HG02571 (cell line): ENCODE data around the gene SLC41A1.

ENCODE experiments used
- ATAC-seq: cut with Tn5 transposase; IDR thresholded peaks from one replicate; pipeline ENCODE4 v1.9.1; 2021; ENCODE audit warnings: mild to moderate bottlenecking, moderate library complexity; ENCODE audit not compliant: unreplicated experiment

SLC41A1 gene

DNA sequence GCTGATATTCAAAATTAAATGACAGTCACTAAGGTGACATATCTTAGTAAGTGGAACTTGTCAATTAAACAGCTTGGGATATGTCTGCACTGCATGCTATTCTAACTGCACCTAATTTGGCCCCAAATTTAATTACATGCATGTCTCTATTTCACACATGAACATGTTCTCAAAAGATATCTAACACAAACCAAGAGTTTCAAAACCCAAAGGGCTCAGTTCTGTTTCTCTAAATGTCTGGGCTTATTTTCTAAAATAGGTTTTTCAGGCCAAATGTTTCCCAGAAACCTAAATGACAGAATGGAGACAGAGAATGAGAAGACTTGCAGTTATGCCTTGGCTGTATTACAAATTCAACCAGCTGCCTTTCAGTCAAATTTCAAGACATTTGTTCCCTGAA, 49.0 kb downstream of the SLC41A1 start:
- no peak for ATAC-seq

DNA sequence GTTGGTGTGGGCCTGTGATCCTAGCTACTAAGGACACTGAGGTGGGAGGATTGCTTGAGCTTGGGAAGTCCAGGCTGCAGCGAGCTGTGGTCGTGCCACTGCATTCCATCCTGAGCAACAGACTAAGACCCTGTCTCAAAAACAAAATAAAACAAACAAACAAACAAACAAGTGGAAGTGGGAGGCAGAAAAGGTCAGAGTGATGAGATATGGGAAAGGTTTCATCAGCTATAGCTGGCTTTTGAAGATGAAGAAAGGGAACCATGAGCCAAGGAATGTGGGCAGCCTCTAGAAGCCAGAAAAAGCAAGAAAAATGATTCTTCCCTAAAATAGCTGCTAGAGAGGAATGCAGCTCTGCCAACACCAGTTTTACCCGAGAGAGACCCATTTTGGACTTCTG, 52.4 kb downstream of the SLC41A1 start:
- no peak for ATAC-seq

DNA sequence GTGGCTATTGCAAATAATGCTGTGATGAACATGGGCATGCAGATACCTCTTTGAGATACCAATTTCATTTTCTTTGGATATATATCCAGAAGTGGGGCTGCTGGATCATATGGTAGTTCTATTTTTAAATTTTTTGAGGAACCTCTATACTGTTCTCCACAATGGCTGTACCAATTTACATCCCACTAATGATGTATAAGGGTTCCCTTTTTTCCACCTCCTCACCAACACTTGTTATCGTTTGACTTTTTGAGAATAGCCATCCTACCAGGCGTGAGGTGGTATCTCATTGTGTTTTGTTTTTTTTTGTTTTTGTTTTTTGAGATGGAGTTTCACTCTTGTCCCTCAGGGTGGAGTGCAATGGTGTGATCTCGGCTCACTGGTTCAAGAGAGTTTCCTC, 56.4 kb downstream of the SLC41A1 start:
- no peak for ATAC-seq

DNA sequence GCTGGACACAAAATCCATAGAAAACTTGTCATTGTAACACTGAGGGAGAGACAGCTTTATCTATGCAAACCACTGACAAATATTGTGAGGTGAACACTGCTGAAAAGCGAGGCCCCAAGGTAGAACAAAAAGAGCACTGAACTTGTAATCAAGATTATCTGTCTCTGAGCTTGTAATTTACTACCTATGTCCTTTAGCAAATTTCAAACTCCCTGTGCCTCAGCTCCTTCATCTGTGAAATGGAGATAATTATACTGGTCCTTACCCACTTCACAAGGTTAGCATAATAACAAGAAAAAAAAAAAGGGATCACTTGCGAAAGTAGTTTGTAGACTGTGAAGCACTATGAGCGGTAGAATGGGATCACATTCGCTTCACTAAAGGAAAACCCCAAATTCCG, 58.1 kb downstream of the SLC41A1 start:
- no peak for ATAC-seq

DNA sequence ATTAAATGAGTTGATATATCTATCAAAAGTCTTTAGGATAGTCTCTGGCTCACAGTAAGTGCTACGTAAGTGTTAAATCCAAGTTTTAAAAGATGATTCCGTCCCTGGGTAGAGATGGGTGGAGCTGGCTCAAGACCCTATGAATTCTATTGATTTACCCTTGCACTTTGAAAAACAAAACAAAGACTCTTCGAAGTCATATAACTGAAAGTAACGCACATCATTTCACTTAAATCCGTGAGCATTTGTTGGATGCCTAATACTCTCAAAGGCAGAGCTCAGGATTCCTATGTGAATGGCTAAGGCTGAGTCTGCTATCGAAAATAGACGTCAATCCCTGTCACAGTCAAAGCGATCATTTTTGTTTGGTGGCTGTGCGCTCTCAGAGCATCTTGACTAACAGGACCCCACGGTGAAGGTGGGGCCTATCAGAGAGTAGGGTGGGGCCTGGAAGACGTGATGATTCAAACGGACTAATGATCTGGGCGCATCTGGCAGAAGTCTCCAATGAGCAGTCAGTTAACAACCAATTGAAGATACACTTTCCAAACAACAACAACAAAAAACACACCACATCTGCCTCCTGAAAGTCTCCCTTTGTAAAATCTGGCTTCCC, 61.9 kb downstream of the SLC41A1 start:
- no peak for ATAC-seq

DNA sequence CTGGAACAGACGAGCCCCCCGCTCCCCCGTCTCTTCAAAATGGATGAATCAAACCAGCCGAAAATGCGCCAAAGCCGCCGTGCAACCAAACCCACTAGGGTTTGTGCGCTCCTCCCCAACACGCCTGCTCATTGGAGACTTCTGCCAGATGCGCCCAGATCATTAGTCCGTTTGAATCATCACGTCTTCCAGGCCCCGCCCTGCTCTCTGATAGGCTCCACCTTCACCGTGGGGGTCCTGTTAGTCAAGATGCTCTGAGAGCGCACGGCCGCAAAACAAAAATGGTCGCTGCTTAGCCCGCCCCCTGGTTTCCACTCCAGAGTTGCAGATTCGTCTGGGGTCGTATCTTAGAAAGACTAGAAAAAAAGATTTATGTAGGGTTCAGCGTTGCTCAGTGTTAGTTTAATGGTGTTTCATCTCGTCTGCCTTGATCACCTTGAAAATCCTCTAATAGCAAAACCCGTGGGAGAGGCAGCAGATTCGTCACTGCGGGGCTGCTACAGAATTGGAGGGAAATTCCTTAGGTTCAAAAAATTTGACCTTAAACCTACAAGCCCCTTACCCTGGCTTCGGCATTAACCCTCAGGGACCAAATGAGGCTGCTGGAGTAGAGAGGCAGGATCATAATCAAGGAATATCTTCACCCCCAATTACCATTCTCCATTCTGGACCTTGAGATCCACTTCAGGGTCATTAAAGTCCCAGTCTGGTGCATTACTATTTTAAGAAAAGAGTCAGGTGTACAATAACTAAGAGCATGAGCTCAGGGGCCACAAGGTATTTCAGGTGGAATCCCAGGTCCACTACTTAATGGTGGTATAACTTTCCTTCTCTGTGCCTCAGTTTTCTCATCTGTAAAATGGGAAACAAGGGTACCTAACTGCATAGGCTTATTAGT, 62.6 kb downstream of the SLC41A1 start, which contains the start of gene NUCKS1:
TSS of gene NUCKS1 (minus strand) at position 45 of the 898 bp plus-strand sequence. CDS start 209 bp downstream, outside the sequence.
- ATAC-seq: peak; percentile 80

DNA sequence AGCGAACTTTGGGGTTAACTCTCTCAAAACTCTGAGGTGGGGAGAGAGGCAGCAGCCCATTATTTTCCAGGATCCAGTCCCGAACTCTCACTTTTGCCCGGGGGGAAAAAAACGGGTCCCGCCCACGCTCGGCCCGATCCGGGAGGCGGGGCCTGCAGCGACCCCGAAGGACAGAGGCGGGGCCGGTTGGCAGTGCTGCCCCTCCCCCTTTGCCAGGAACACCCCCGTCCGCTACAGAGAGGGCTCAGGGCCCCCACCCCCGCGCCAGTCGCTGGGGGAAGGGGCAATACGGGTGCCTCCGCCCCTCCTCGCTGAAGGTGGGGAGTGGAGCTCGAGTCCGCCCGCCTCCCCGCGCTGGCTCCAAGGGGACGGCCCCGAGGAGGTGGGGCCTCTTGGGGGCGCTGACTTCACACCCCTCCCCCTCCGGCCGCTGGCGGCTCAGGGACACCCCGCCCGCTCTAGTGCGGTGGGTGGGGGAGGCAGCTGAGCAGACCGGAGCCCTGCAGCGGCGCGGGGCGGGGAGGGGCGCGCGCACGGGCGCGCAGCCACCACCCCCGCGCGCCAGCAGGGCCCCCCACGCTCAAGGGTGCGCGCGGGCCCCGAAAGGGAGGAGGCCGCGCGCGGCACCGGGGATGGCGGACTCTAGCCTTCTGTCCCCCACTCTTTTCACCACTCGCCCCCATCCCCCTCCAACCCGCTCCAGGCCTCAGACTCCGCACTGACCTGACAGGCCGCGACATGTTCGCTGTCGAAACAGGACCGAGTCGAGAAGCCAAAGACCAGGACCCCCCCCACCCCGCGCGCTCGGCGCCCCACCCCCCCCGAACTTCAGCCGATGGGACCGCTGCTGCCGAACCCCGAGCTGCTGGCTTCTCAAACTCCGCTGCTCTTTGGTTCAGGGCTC, 63.5 kb downstream of the SLC41A1 start:
- ATAC-seq: peak; percentile 68

DNA sequence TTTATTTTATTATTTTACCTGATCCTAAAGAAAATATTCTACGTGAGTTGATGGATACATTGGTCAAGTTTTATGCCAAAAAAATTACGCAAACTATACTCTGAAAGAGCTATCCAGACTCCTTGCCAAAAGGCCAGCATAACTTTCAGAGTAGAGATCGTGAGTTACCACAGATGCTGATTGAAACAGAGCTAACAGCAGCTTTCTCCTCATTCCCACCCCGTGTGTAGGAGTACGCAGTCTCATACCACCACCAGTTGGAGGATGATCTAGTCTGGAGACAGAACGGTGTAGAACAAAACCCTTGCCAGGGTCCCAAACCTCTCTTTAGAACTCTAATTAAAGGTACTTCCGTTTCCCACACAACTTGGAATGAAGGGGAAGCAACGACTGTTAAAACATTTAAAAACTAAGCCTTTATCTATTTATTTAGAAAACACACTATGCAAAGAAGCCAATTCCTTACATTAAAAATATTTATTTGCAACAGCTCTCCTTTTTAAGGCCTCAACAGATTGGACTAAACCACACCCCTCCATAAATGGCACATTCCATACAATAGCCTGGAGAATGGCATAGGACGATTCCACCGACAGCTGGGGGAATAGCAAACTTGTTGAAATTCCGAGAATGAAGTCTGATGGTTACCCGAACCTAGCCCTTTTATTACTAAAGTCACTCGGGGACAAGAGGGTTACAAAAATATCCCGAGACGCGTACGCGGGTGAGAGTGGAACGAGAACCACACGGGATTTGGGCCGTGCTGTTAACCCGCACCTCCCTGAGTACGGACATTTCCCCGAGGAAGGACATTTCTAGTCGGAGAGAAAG, 64.4 kb downstream of the SLC41A1 start:
- peak; percentile 10 for ATAC-seq

DNA sequence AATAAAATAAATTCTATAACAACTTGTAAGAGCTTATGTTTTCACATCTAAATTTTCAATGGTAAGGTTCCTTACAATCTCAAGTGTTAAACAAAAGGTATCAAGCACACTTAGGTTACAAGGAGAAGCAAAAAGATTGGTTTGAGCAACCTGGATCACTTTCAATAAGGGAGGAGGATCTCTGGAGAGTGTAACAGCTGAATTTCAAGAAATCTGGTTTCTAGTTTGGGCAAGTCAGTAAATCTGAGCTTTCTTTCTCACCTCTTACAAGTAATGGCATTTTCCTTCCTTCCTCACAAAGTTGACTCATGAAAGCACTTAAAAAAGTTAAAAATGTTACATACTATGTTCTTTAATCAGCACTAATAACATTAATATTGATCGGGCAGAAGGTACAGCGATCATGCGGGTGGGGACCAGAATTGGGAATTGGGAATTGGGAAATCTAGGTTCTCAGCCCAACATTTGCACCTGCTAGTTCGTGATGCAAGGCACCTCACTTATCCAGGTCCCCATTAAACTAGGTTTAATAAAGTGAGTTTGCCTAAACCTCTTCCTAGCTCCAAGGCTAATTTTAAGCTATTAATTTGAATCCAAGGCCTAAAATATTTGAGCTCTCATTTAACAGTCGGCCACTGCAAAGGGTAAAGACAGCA, 66.1 kb downstream of the SLC41A1 start:
- no peak for ATAC-seq

DNA sequence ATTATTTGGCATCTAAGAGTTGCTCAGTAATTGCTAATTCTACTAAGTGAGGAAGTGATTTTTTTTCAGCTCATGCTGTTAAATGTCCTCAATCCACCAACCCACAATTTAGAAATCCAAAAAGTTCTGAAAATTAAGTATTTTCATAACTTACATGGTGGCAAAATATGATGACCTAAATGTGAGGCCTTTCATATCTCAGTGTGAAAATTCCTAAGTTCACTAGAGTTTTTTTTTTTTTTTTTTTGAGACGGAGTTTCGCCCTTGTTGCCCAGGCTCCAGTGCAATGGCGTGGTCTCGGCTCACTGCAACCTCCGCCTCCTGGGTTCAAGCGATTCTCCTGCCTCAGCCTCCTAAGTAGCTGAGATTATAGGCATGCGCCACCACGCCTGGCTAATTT, 68.6 kb downstream of the SLC41A1 start:
- no peak for ATAC-seq

DNA sequence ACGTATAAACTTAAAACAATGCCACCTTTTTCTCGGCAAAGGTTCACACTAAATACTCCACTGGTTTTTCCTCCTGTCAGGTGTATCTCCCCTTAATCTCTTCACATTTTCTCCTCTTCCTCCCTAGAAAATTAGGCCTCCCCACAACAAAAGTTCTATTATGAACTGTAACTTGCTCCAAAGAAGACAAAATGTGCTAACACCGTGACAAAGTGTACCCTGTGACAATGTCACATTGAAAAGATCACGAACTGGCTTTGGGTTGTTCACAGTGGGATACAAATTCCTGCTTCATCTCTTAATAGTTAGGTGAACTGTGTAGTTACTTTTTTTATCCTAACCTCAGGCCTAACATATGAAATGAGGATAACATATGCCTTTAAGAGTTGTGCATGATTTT, 69.0 kb downstream of the SLC41A1 start:
- no peak for ATAC-seq

DNA sequence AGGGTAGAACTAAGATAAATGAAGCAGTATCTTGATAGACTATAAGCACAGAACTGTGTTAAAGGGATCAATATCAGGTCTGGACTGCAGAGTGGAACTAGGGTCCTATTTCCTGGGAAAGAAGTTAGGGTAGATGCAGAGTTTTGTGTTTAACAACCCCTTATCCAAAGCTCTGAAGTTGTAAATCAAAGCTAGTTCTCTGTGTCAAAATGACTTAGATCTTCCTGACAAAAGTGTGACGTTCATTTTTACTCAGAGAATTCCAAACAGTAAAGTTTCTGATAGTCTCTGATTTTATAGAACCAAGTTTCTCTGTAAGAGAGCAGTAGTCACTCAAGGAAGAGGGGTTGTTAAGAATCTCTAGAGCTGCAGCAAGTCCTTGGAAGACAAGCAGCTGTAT, 71.3 kb downstream of the SLC41A1 start:
- ATAC-seq: no peak

DNA sequence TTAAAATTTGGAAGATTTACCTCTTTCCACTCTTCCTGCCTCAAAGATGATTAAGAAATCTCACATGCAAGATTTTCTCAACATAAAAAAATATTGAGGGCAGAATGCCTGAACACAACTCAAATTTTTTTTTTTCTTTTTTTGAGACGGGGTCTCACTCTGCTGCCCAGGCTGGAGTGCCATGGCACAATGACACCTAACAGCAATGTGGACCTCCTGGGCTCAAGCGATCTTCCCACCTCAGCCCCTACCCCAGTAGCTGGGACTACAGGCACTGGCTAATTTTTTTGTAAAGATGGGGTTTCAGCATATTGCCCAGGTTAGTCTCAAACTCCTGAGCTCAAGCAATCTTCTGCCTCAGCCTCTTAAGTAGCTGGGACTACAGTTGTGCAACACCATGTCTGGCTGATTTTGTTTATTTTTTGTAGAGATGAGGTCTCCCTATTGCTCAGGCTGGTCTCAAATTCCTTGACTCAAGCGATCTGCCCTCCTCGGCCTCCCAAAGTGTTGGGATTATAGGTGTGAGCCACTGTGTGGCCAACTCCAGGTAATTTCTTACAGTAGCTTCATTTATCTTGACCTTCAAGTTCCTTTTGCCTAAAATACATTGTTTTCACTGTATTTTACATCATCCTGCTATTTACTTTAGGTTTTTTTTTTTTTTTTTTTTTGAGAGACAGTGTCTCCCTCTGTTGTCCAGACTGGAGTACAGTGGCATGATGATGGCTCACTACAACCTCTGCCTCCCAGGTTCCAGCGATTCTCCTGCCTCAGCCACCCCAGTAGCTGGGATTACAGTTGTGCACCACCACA, 73.4 kb downstream of the SLC41A1 start:
- no peak for ATAC-seq
